HepG2 (cell line): ENCODE measurements around the gene NDUFB11. TPM values are rescaled to one million over a fixed set of nuclear protein-coding genes. Genes with fewer than 3 reads are reported as not detected.

Experiments used
- ATAC-seq: fragments of 200-7000 bp; cut with Tn5 transposase; 3 replicates; pipeline ENCODE4 v1.9.1; 2020; ENCODE audit warnings: mild to moderate bottlenecking, moderate library complexity
- BruUV-seq: library from RNA; stranded (reverse); fragments of 400-500 nt; replicated peaks from 2 replicates; lab custom pipeline; 2021; lab: Mats Ljungman, UMichigan
- CTCF ChIA-PET: fragments of 300-600 bp; formaldehyde crosslinking; extraction: SDS; loops from one replicate; lab custom pipeline; 2021; ENCODE audit warnings: low total read pairs, inconsistent platforms, low intra/inter-chr PET ratio; lab: Yijun Ruan, JAX
- POLR2A ChIA-PET: fragments of 350-600 bp; sonication (Branson Sonifier 250); formaldehyde crosslinking; loops from one replicate; lab custom pipeline; 2020; ENCODE audit warnings: antibody characterized with exemption, inconsistent platforms; lab: Yijun Ruan, JAX
- DNase-seq: peaks from one replicate; pipeline ENCODE4 v3.0.0-alpha.2; 2015; ENCODE audit warnings: low spot score
- FAIRE-seq: peaks from 3 replicates; lab custom pipeline; 2011; peaks lifted over from hg19 to GRCh38; lab: Jason Lieb, UNC
- H2AFZ ChIP-seq: one replicate; pipeline ENCODE4 v1.6.1; 2011; ENCODE audit warnings: low read length, inconsistent platforms
- H3K27ac ChIP-seq: fragments of 300-600 bp; 3 replicates; pipeline ENCODE4 v1.8.0; 2011; ENCODE audit warnings: mixed run types, mild to moderate bottlenecking, mixed read lengths, low read length, inconsistent platforms; ENCODE audit not compliant: insufficient read depth; ENCODE audit errors: extremely low read length
- H3K27me3 ChIP-seq, 2 experiments: fragments of 200-600 bp in 1 of 2; 2 replicates in 1 of 2; 3 replicates in 1 of 2; pipeline versions ENCODE4 v1.6.0 to v1.8.0; 2011; ENCODE audit warnings: low read length in 2 of 2, mild to moderate bottlenecking in 2 of 2, moderate library complexity in 2 of 2, inconsistent platforms in 1 of 2; ENCODE audit not compliant: insufficient read depth in 2 of 2, control insufficient read depth in 1 of 2
- H3K36me3 ChIP-seq, 2 experiments: fragments of 200-600 bp in 1 of 2; replicated peaks in 1 of 2; 2 replicates in 1 of 2; 3 replicates in 1 of 2; pipeline versions ENCODE4 v1.5.1 to v1.8.0; 2011; ENCODE audit warnings: low read length in 2 of 2, inconsistent platforms in 1 of 2; ENCODE audit not compliant: insufficient read depth in 2 of 2, control insufficient read depth in 1 of 2
- H3K4me1 ChIP-seq: 2 replicates; pipeline ENCODE4 v1.5.1; 2012; ENCODE audit warnings: low read length, inconsistent platforms; ENCODE audit not compliant: insufficient read depth
- H3K4me2 ChIP-seq: 2 replicates; pipeline ENCODE4 v1.6.0; 2011; ENCODE audit warnings: low read depth, low read length, inconsistent platforms
- H3K4me3 ChIP-seq, 3 experiments: fragments of 200-600 bp in 1 of 3; sonication (generic), shearing (Covaris generic) in 1 of 3; replicated peaks in 1 of 3; 2 replicates each; pipeline ENCODE4 v1.5.1; 2011 to 2016; ENCODE audit warnings: low read length in 3 of 3, inconsistent platforms in 2 of 3, low read depth in 2 of 3, mild to moderate bottlenecking in 2 of 3, control low read depth in 1 of 3, mixed read lengths in 1 of 3; ENCODE audit not compliant: insufficient read depth in 1 of 3
- H3K79me2 ChIP-seq: one replicate; pipeline ENCODE4 v1.6.1; 2011; ENCODE audit warnings: low read length, inconsistent platforms; ENCODE audit not compliant: insufficient read depth
- H3K9ac ChIP-seq: 2 replicates; pipeline ENCODE4 v1.6.0; 2011; ENCODE audit warnings: mild to moderate bottlenecking, low read depth, low read length, inconsistent platforms; ENCODE audit not compliant: insufficient read depth
- H3K9me3 ChIP-seq: 2 replicates; pipeline ENCODE4 v1.5.1; 2012; ENCODE audit warnings: mild to moderate bottlenecking, low read length
- H4K20me1 ChIP-seq: 2 replicates; pipeline ENCODE4 v1.6.0; 2011; ENCODE audit warnings: inconsistent platforms, mild to moderate bottlenecking, low read length, moderate library complexity; ENCODE audit not compliant: insufficient read depth
- ELF3 ChIP-seq: IDR thresholded peaks from 2 replicates; pipeline ENCODE4 v1.6.1; 2016; ENCODE audit warnings: missing genetic modification reagents, missing compliant biosample characterization
- ESRRA ChIP-seq: sonication (generic); formaldehyde crosslinking; IDR thresholded peaks from 2 replicates; pipeline ENCODE4 v1.5.1; 2020; ENCODE audit warnings: mild to moderate bottlenecking, low read depth, missing genetic modification reagents
- FOXM1 ChIP-seq: sonication (generic); formaldehyde crosslinking; IDR thresholded peaks from 2 replicates; pipeline ENCODE4 v1.5.0; 2020; ENCODE audit warnings: missing genetic modification reagents
- GABPA ChIP-seq, 2 experiments: IDR thresholded peaks; 2 replicates each; pipeline ENCODE4 v1.6.1; 2011 to 2016; ENCODE audit warnings: low read depth in 2 of 2, low read length in 1 of 2, missing biosample characterization in 1 of 2, missing genetic modification characterization in 1 of 2
- IKZF1 ChIP-seq: fragments of 450-650 bp; IDR thresholded peaks from 2 replicates; pipeline ENCODE4 v1.7.1; 2016
- KAT8 ChIP-seq: IDR thresholded peaks from 2 replicates; pipeline ENCODE4 v1.6.1; 2016; ENCODE audit warnings: missing genetic modification reagents, missing compliant biosample characterization
- NFIC ChIP-seq: IDR thresholded peaks from 2 replicates; pipeline ENCODE4 v1.6.1; 2012; ENCODE audit warnings: mild to moderate bottlenecking, low read length, inconsistent platforms
- SP1 ChIP-seq, 2 experiments: fragments of 450-650 bp in 1 of 2; sonication (generic) in 1 of 2; formaldehyde crosslinking in 1 of 2; IDR thresholded peaks; 2 replicates each; pipeline versions ENCODE4 v1.4.0 to v1.6.1; 2016 to 2020; ENCODE audit warnings: missing genetic modification reagents in 1 of 2
- SRSF1 ChIP-seq: fragments of 200-400 bp; formaldehyde crosslinking; optimal IDR thresholded peaks from 2 replicates; pipeline ENCODE3; 2017; ENCODE audit warnings: mild to moderate bottlenecking, low read depth, low read length, moderate library complexity
- THAP9 ChIP-seq: sonication (generic); formaldehyde crosslinking; IDR thresholded peaks from 2 replicates; pipeline ENCODE4; 2020; ENCODE audit warnings: missing genetic modification reagents, mild to moderate bottlenecking, borderline replicate concordance
- WIZ ChIP-seq: sonication (generic); formaldehyde crosslinking; IDR thresholded peaks from 2 replicates; pipeline ENCODE4 v1.5.1; 2020; ENCODE audit warnings: mild to moderate bottlenecking, missing genetic modification reagents
- ZBTB38 ChIP-seq: sonication (generic); formaldehyde crosslinking; IDR thresholded peaks from 2 replicates; pipeline ENCODE4 v1.5.1; 2020; ENCODE audit warnings: mild to moderate bottlenecking, missing genetic modification reagents
- ZMAT5 ChIP-seq: sonication (generic); formaldehyde crosslinking; IDR thresholded peaks from 2 replicates; pipeline ENCODE4 v1.5.0; 2020; ENCODE audit warnings: mild to moderate bottlenecking, low read depth, missing genetic modification reagents, borderline replicate concordance
- ZNF251 ChIP-seq: sonication (generic); formaldehyde crosslinking; IDR thresholded peaks from 2 replicates; pipeline ENCODE4 v1.9.0; 2021; ENCODE audit warnings: mild to moderate bottlenecking, missing genetic modification reagents
- ZNF33A ChIP-seq: sonication (generic); formaldehyde crosslinking; IDR thresholded peaks from 2 replicates; pipeline ENCODE4 v1.5.1; 2020; ENCODE audit warnings: missing genetic modification reagents, mild to moderate bottlenecking, moderate library complexity, borderline replicate concordance
- ZNF615 ChIP-seq: sonication (generic); formaldehyde crosslinking; IDR thresholded peaks from 2 replicates; pipeline ENCODE4 v1.5.0; 2020; ENCODE audit warnings: mild to moderate bottlenecking, missing genetic modification reagents, borderline replicate concordance
- ZNF660 ChIP-seq: sonication (generic); formaldehyde crosslinking; IDR thresholded peaks from 2 replicates; pipeline ENCODE4 v1.5.1; 2020; ENCODE audit warnings: mild to moderate bottlenecking, low read depth, missing genetic modification reagents, borderline replicate concordance
- ZSCAN29 ChIP-seq: sonication (generic); formaldehyde crosslinking; conservative IDR thresholded peaks from 2 replicates; pipeline ENCODE4 v1.4.0; 2020; ENCODE audit warnings: mild to moderate bottlenecking, missing genetic modification reagents
- WGBS: methylation state at CpG from one replicate; pipeline ENCODE4 v1.1.6; 2017; ENCODE audit warnings: low lambda C conversion rate; 5-methylcytosine and 5-hydroxymethylcytosine counted together
- in situ Hi-C: cut with HindIII; loops from 2 replicates; pipeline ENCODE4 v1.10.0; 2017; ENCODE audit warnings: low pct_unique_long_range_greater_than_20kb; ENCODE audit not compliant: extremely low pct_ligation_motif_present
- intact Hi-C: fragments of 100-400 bp; cut with micrococcal nuclease; formaldehyde crosslinking; loops from one replicate; pipeline ENCODE4 v1.10.0; 2022; ENCODE audit not compliant: unreplicated experiment
- polyA plus RNA-seq, 8 experiments: library from polyadenylated mRNA; depleted of rRNA in 3 of 8; stranded (reverse) in 7 of 8; unstranded in 1 of 8; fragments of >200 nt; fragmentation: Illumina TruSeq in 4 of 8; extraction: Trizol in 4 of 8; gene quantifications; 2 replicates each; pipeline versions ENCODE4 v1.2.1 to v1.2.3, GENCODE V29; 2011 to 2016; ENCODE audit warnings: low read depth in 4 of 8, missing spikeins in 1 of 8, mixed read lengths in 1 of 8; ENCODE audit not compliant: insufficient read depth in 1 of 8
- total RNA-seq, 5 experiments: library from RNA; depleted of rRNA; stranded (reverse); fragments of >200 nt; fragmentation: Illumina TruSeq; extraction: Trizol; gene quantifications; 2 replicates each; pipeline ENCODE4 v1.2.3, GENCODE V29; 2016; ENCODE audit warnings: low read depth in 1 of 5

Gene NDUFB11
- total and polyA plus RNA-seq, 2 of the 13 experiments (the other 11 are each of a cell fraction or from before 2014, with no cell fraction given), result 46.6 to 100 TPM

- TF ChIP-seq THAP9 (CRISPR knock-in tag), result no peak
- no peak for TF ChIP-seq ESRRA (CRISPR knock-in tag)
- no peak for TF ChIP-seq ZNF251 (CRISPR knock-in tag)
- TF ChIP-seq, all 625 proteins: peak for 0
These were observed 35.8 kb upstream of the NDUFB11 start (continued) for GRCh38 chrX:47180346-47180745.

GRCh38 chrX:47179928-47180255 is 35.4 kb upstream of the NDUFB11 start:
- H3K27me3 ChIP-seq, result no peaks in the 10 kb centered on the region
- H2AFZ ChIP-seq, result no peak overlapping the region
- no peaks in the 10 kb centered on the region for H4K20me1 ChIP-seq
- no peak for ATAC-seq
- H3K4me1 ChIP-seq, result no peaks in the 10 kb centered on the region
- ChIA-PET CTCF (no interaction called here), POLR2A (no interaction called here)
- TF ChIP-seq SP1 (IDR thresholded peaks at IDR 0.05), result no peak
- no peak for TF ChIP-seq SP1 (CRISPR knock-in tag; IDR thresholded peaks at IDR 0.05)
- TF ChIP-seq ZNF660 (CRISPR knock-in tag), result no peak
- no peak for TF ChIP-seq KAT8
- TF ChIP-seq ZNF33A (CRISPR knock-in tag), result no peak
- TF ChIP-seq ZNF615, result no peak
- no peak for TF ChIP-seq FOXM1 (CRISPR knock-in tag)
- TF ChIP-seq IKZF1, result no peak
- TF ChIP-seq ELF3 (CRISPR knock-in tag), result no peak
- no peak for TF ChIP-seq GABPA (IDR thresholded peaks at IDR 0.05; ENCODE audit: low read depth, low read length)
- no peak for TF ChIP-seq GABPA (CRISPR knock-in tag; IDR thresholded peaks at IDR 0.05; ENCODE audit: low read depth)
- TF ChIP-seq ZBTB38 (CRISPR knock-in tag), result no peak
- no peak for TF ChIP-seq SRSF1
- TF ChIP-seq ZMAT5, result no peak
- TF ChIP-seq NFIC, result no peak
- no peak for TF ChIP-seq WIZ (CRISPR knock-in tag)
- no peak for TF ChIP-seq ZSCAN29
- H3K4me3 ChIP-seq, result no peak overlapping the region
- FAIRE-seq, result no peak
- WGBS, result no CpG with 5 or more reads among the region's 18 CpGs
- BruUV-seq, result no TSS peak
- H3K4me2 ChIP-seq, result no peak overlapping the region
- peaks cover 16 to 32% of the 10 kb centered on the region in 2 experiments for H3K36me3 ChIP-seq
- H3K27ac ChIP-seq, result no peak overlapping the region
- no peak for DNase-seq
- H3K79me2 ChIP-seq, result no peaks in the 10 kb centered on the region
- no peak overlapping the region for H3K9ac ChIP-seq
- in situ Hi-C loops (no loop called here), intact Hi-C loops (no loop called here)
- no peaks in the 10 kb centered on the region for H3K9me3 ChIP-seq
